Body of pancreas (tissue), 4 donors: Measurements from ENCODE around the gene PTH2R. TPM values are rescaled to one million over a fixed set of nuclear protein-coding genes. Genes with fewer than 3 reads are reported as not detected.
"Not testable (repeated sequence)": the region's sequence is repeated elsewhere in the genome, so short reads cannot be mapped to it uniquely, and the experiment has no call there.

ENCODE experiments used
- ATAC-seq: fragments of 150-250 bp; one replicate; pipeline ENCODE4 v1.9.1; 2016
- DNase-seq, 4 donors: peaks; one replicate each; pipeline ENCODE4 v3.0.0-alpha.2; 2019
- H3K27ac ChIP-seq, 4 donors: fragments of 200-600 bp; sonication (generic); 1 replicate in 3 of 4; 2 replicates in 1 of 4; pipeline versions ENCODE4 v1.5.1 to v1.6.1; 2016 to 2019; ENCODE audit warnings: mild to moderate bottlenecking in 1 of 4, mixed read lengths in 1 of 4, moderate library complexity in 1 of 4
- H3K27me3 ChIP-seq, 2 donors: fragments of 200-600 bp; sonication (generic); one replicate each; pipeline ENCODE4 v1.6.0; 2016; ENCODE audit warnings: mild to moderate bottlenecking in 1 of 2
- H3K36me3 ChIP-seq, 2 donors: fragments of 200-600 bp; sonication (generic); replicated peaks in 1 of 2; 2 replicates each; pipeline ENCODE4 v1.5.1; 2016; ENCODE audit warnings: low read depth in 2 of 2; ENCODE audit not compliant: insufficient read depth in 1 of 2
- H3K4me1 ChIP-seq: fragments of 200-600 bp; sonication (generic); one replicate; pipeline ENCODE4 v1.6.0; 2016
- H3K4me3 ChIP-seq, 2 donors: fragments of 200-600 bp; sonication (generic); 1 replicate in 1 of 2; 2 replicates in 1 of 2; pipeline ENCODE4 v1.5.1; 2016 to 2019
- H3K9me3 ChIP-seq, 3 donors: fragments of 200-600 bp; sonication (generic); 1 replicate in 2 of 3; 2 replicates in 1 of 3; pipeline ENCODE4 v1.5.1; 2016
- CTCF ChIP-seq, 7 experiments: fragments of 450-650 bp in 4 of 7; fragments of 200-600 bp in 3 of 7; sonication (generic) in 3 of 7; IDR thresholded peaks; one replicate each; pipeline ENCODE4 v1.5.1; 2016 to 2019; ENCODE audit warnings: antibody characterized with exemption in 7 of 7
- POLR2A ChIP-seq, 3 donors: fragments of 450-650 bp; IDR thresholded peaks; one replicate each; pipeline ENCODE4 v1.6.1; 2016; ENCODE audit warnings: antibody characterized with exemption in 3 of 3, mild to moderate bottlenecking in 2 of 3
- WGBS, 2 donors: methylation state at CpG; one replicate each; pipeline ENCODE4 v1.1.5; 2017; 5-methylcytosine and 5-hydroxymethylcytosine counted together
- intact Hi-C: fragments of 100-400 bp; cut with DNase I; formaldehyde crosslinking; loops from one replicate; pipeline ENCODE4 v1.15.1; 2023
- total RNA-seq, 2 donors: library from RNA; depleted of rRNA; stranded (reverse); fragments of >200 nt; gene quantifications; one replicate each; pipeline ENCODE4 v1.1.0, GENCODE V29; 2016

The PTH2R gene
- total RNA-seq, 2 donors from 2014 or later, result 0.78 TPM; not detected in 1

- WGBS, 2 donors, result 45 to 49% methylated on average over 1 of the region's 1 CpG
- H3K27ac ChIP-seq, result peak overlapping the region in 1 of 4 donors; percentile 12
Observed at GRCh38 chr2:208467564-208467963, 61.0 kb downstream of the PTH2R start.

GRCh38 chr2:208477741-208478140 lies 71.1 kb downstream of the PTH2R start:
- no peaks in the 10 kb centered on the region for H3K27me3 ChIP-seq
- TF ChIP-seq CTCF (IDR thresholded peaks at IDR 0.05) (no peak), POLR2A (IDR thresholded peaks at IDR 0.05) (no peak)
- no peak for ATAC-seq
- DNase-seq, result no peak
- no peak overlapping the region for H3K4me3 ChIP-seq
- intact Hi-C loops, result no loop called here
- peaks cover 0 to 1% (median 0%) of the 10 kb centered on the region in 3 donors for H3K9me3 ChIP-seq
- no peaks in the 10 kb centered on the region for H3K4me1 ChIP-seq
- no peak overlapping the region for H3K27ac ChIP-seq
- H3K36me3 ChIP-seq, result no peaks in the 10 kb centered on the region

More at GRCh38 chr2:208467564-208467963, 61.0 kb downstream of the PTH2R start:
- Histone ChIP-seq H3K27me3 (no peaks in the 10 kb centered on the region), H3K4me1 (peaks cover 31% of the 10 kb centered on the region), H3K9me3 (no peaks in the 10 kb centered on the region), H3K4me3 (no peak overlapping the region), H3K36me3 (no peaks in the 10 kb centered on the region)
- intact Hi-C loops, result no loop called here
- ATAC-seq (no peak), DNase-seq (no peak)
- TF ChIP-seq CTCF (IDR thresholded peaks at IDR 0.05) (no peak), POLR2A (IDR thresholded peaks at IDR 0.05) (peak in 1 of 3 donors; percentile 13)

GRCh38 chr2:208479342-208479741 lies 72.8 kb downstream of the PTH2R start:
- ATAC-seq (no peak), DNase-seq (no peak)
- no peak for TF ChIP-seq POLR2A (IDR thresholded peaks at IDR 0.05)
- TF ChIP-seq CTCF (IDR thresholded peaks at IDR 0.05), result no peak
- 81 to 82% methylated on average over 5 of the region's 5 CpGs for WGBS, 2 donors
- Histone ChIP-seq H3K4me3 (no peak overlapping the region), H3K36me3 (no peaks in the 10 kb centered on the region), H3K27ac (no peak overlapping the region), H3K9me3 (peaks cover 0 to 6% (median 0%) of the 10 kb centered on the region in 3 donors), H3K27me3 (no peaks in the 10 kb centered on the region), H3K4me1 (no peaks in the 10 kb centered on the region)
- intact Hi-C loops, result no loop called here

GRCh38 chr2:208481945-208482344 lies 75.4 kb downstream of the PTH2R start:
- DNase-seq, H3K27ac ChIP-seq, ATAC-seq, H3K4me3 ChIP-seq, H3K27me3 ChIP-seq, intact Hi-C loops, H3K36me3 ChIP-seq, H3K9me3 ChIP-seq, H3K4me1 ChIP-seq: not testable (repeated sequence)
- 48 to 58% methylated on average over 5 of the region's 5 CpGs for WGBS, 2 donors

GRCh38 chr2:208482453-208483015 lies 75.9 kb downstream of the PTH2R start:
- ATAC-seq, H3K4me1 ChIP-seq, H3K4me3 ChIP-seq, H3K9me3 ChIP-seq, H3K27ac ChIP-seq, H3K27me3 ChIP-seq, H3K36me3 ChIP-seq, intact Hi-C loops, DNase-seq: not testable (repeated sequence)
- 63 to 68% methylated on average over 8 of the region's 8 CpGs for WGBS, 2 donors

GRCh38 chr2:208485390-208485789 lies 78.8 kb downstream of the PTH2R start:
- TF ChIP-seq CTCF (IDR thresholded peaks at IDR 0.05), result no peak
- no peak for TF ChIP-seq POLR2A (IDR thresholded peaks at IDR 0.05)
- H3K27ac ChIP-seq, result no peak overlapping the region
- no peaks in the 10 kb centered on the region for H3K36me3 ChIP-seq
- DNase-seq (no peak), ATAC-seq (no peak)
- WGBS, 2 donors, result 85 to 96% methylated on average over 3 of the region's 3 CpGs
- no peaks in the 10 kb centered on the region for H3K27me3 ChIP-seq
- H3K9me3 ChIP-seq, result peaks cover 0 to 6% (median 0%) of the 10 kb centered on the region in 3 donors
- no peak overlapping the region for H3K4me3 ChIP-seq
- intact Hi-C loops, result no loop called here
- peaks cover 19% of the 10 kb centered on the region for H3K4me1 ChIP-seq
